Neural cell (in vitro differentiated cells): ENCODE results near the gene PARP9.

Experiments
- EP300 ChIP-seq: fragments of 450-650 bp; conservative IDR thresholded peaks from 2 replicates; pipeline ENCODE4 v1.6.1; 2014; ENCODE audit warnings: antibody characterized with exemption, mild to moderate bottlenecking, moderate library complexity; ENCODE audit not compliant: poor library complexity, severe bottlenecking
- POLR2AphosphoS5 ChIP-seq: IDR thresholded peaks from 2 replicates; pipeline ENCODE4 v1.6.1; 2012
- TAF1 ChIP-seq: IDR thresholded peaks from 2 replicates; pipeline ENCODE4 v1.6.1; 2012; ENCODE audit warnings: low read depth
- TF ChIP-seq, protein P1 (sequence below): fragments of 450-650 bp; IDR thresholded peaks from 2 replicates; pipeline ENCODE4 v1.5.1; 2014; ENCODE audit warnings: antibody characterized with exemption, mild to moderate bottlenecking, moderate library complexity; ENCODE audit not compliant: poor library complexity, severe bottlenecking

DNA sequence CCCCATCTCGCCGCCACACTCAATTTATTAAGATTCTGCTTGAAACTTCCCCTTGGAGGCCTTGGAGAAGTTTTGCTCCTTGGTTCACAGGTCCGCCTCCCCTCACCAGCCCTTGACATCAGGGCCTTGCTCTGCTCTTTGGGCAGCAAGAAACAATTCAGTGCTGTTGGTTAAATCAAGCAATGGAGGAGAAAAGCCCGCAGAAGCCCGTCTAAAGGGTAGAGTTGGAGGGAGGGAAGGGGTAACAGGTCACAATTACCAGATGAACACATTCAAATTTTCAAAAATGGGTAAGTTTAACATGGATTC, 429 bp downstream of the PARP9 start:
- TF ChIP-seq, protein P1, sequence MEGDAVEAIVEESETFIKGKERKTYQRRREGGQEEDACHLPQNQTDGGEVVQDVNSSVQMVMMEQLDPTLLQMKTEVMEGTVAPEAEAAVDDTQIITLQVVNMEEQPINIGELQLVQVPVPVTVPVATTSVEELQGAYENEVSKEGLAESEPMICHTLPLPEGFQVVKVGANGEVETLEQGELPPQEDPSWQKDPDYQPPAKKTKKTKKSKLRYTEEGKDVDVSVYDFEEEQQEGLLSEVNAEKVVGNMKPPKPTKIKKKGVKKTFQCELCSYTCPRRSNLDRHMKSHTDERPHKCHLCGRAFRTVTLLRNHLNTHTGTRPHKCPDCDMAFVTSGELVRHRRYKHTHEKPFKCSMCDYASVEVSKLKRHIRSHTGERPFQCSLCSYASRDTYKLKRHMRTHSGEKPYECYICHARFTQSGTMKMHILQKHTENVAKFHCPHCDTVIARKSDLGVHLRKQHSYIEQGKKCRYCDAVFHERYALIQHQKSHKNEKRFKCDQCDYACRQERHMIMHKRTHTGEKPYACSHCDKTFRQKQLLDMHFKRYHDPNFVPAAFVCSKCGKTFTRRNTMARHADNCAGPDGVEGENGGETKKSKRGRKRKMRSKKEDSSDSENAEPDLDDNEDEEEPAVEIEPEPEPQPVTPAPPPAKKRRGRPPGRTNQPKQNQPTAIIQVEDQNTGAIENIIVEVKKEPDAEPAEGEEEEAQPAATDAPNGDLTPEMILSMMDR: no peak
- no peak for TF ChIP-seq EP300
- TF ChIP-seq POLR2AphosphoS5: no peak
- no peak for TF ChIP-seq TAF1
